K562 (cell line): ENCODE results near the gene KCTD18. TPM values are rescaled to one million over a fixed set of nuclear protein-coding genes. Genes with fewer than 3 reads are reported as not detected.

Source experiments
- ATAC-seq: fragments of 200-7000 bp; cut with Tn5 transposase; 3 replicates; pipeline ENCODE4 v1.9.1; 2020; ENCODE audit warnings: moderate library complexity
- BruUV-seq: library from RNA; stranded (reverse); fragments of 400-500 nt; replicated peaks from 2 replicates; lab custom pipeline; 2021; lab: Mats Ljungman, UMichigan
- CTCF ChIA-PET: fragments of 300-600 bp; formaldehyde crosslinking; extraction: SDS; loops from one replicate; lab custom pipeline; 2021; ENCODE audit warnings: low intra/inter-chr PET ratio; lab: Yijun Ruan, JAX
- POLR2A ChIA-PET: fragments of 300-600, 350-650 bp; sonication (Branson Sonifier 250); formaldehyde crosslinking; extraction: SDS; loops from one replicate; lab custom pipeline; 2021; ENCODE audit warnings: antibody characterized with exemption, inconsistent platforms; lab: Yijun Ruan, JAX
- DNase-seq, 4 experiments: peaks; one replicate each; pipeline versions ENCODE4 v3.0.0 to v3.0.0-alpha.2; 2011 to 2018; ENCODE audit warnings: low spot score in 3 of 4, mixed read lengths in 3 of 4; ENCODE audit errors: extremely low read depth in 1 of 4
- FAIRE-seq: peaks from 2 replicates; lab custom pipeline; 2011; peaks lifted over from hg19 to GRCh38; lab: Jason Lieb, UNC
- H2AFZ ChIP-seq: 2 replicates; pipeline ENCODE4 v1.6.0; 2011; ENCODE audit warnings: low read depth, low read length, control low read depth, inconsistent platforms
- H3K27ac ChIP-seq: fragments of 200-600 bp; 3 replicates; pipeline ENCODE4 v1.8.0; 2011; ENCODE audit warnings: low read depth, mild to moderate bottlenecking, control low read depth, inconsistent platforms, low read length, moderate library complexity, mixed read lengths; ENCODE audit errors: extremely low read depth
- H3K27me3 ChIP-seq, 2 experiments: fragments of 300-600 bp in 1 of 2; 2 replicates in 1 of 2; 3 replicates in 1 of 2; pipeline versions ENCODE4 v1.6.0 to v1.8.0; 2011; ENCODE audit warnings: inconsistent platforms in 2 of 2, low read length in 2 of 2, mild to moderate bottlenecking in 1 of 2, mixed read lengths in 1 of 2, moderate library complexity in 1 of 2; ENCODE audit not compliant: control insufficient read depth in 2 of 2, insufficient read depth in 2 of 2
- H3K36me3 ChIP-seq: fragments of 300-600 bp; 3 replicates; pipeline ENCODE4 v1.8.0; 2011; ENCODE audit warnings: mild to moderate bottlenecking, low read length, inconsistent platforms; ENCODE audit not compliant: control insufficient read depth, insufficient read depth
- H3K4me1 ChIP-seq, 2 experiments: fragments of 200-600 bp in 1 of 2; replicated peaks in 1 of 2; 2 replicates in 1 of 2; 3 replicates in 1 of 2; pipeline versions ENCODE4 v1.5.1 to v1.8.0; 2011; ENCODE audit warnings: inconsistent platforms in 2 of 2, low read length in 2 of 2, mild to moderate bottlenecking in 1 of 2, mixed read lengths in 1 of 2, moderate library complexity in 1 of 2; ENCODE audit not compliant: control insufficient read depth in 2 of 2, insufficient read depth in 2 of 2
- H3K4me2 ChIP-seq: 2 replicates; pipeline ENCODE4 v1.6.1; 2011; ENCODE audit warnings: low read length, control low read depth, inconsistent platforms, mixed read lengths; ENCODE audit not compliant: insufficient read depth
- H3K4me3 ChIP-seq: fragments of 200-600 bp; sonication (generic), shearing (Covaris generic); 2 replicates; pipeline ENCODE4 v1.5.1; 2016; ENCODE audit warnings: control low read depth, inconsistent platforms
- H3K79me2 ChIP-seq: fragments of 200-600 bp; 3 replicates; pipeline ENCODE4 v1.8.0; 2011; ENCODE audit warnings: low read length, inconsistent platforms; ENCODE audit not compliant: control insufficient read depth, insufficient read depth
- H3K9ac ChIP-seq, 2 experiments: 2 replicates each; pipeline versions ENCODE4 v1.6.0 to v1.6.1; 2011; ENCODE audit warnings: low read depth in 2 of 2, low read length in 2 of 2, control low read depth in 1 of 2, inconsistent platforms in 1 of 2, mild to moderate bottlenecking in 1 of 2, mixed read lengths in 1 of 2; ENCODE audit not compliant: insufficient read depth in 1 of 2
- H3K9me1 ChIP-seq: one replicate; pipeline ENCODE4 v1.6.0; 2011; ENCODE audit warnings: inconsistent platforms, mild to moderate bottlenecking, low read length, moderate library complexity; ENCODE audit not compliant: control insufficient read depth, insufficient read depth
- H3K9me3 ChIP-seq: replicated peaks from 2 replicates; pipeline ENCODE4 v1.5.1; 2011; ENCODE audit warnings: low read depth, low read length, inconsistent platforms; ENCODE audit not compliant: control insufficient read depth, insufficient read depth
- H4K20me1 ChIP-seq: replicated peaks from 2 replicates; pipeline ENCODE4 v1.6.1; 2011; ENCODE audit warnings: low read length, inconsistent platforms, mixed read lengths; ENCODE audit not compliant: control insufficient read depth, insufficient read depth
- ATF1 ChIP-seq, 2 experiments: fragments of 450-650 bp in 1 of 2; IDR thresholded peaks; 2 replicates each; pipeline ENCODE4 v1.6.1; 2016; ENCODE audit warnings: missing compliant biosample characterization in 1 of 2, missing genetic modification characterization in 1 of 2
- CHD2 ChIP-seq: IDR thresholded peaks from 2 replicates; pipeline ENCODE4 v1.6.1; 2011; ENCODE audit warnings: low read depth, low read length
- PHF20 ChIP-seq: fragments of 450-650 bp; IDR thresholded peaks from 2 replicates; pipeline ENCODE4 v1.6.1; 2018; ENCODE audit not compliant: partially characterized antibody
- ZNF316 ChIP-seq: fragments of 450-650 bp; IDR thresholded peaks from 2 replicates; pipeline ENCODE4 v1.6.1; 2016
- ZNF707 ChIP-seq: fragments of 250-450 bp; sonication (Bioruptor Pico); conservative IDR thresholded peaks from 2 replicates; pipeline ENCODE4 v1.8.0; 2022; ENCODE audit warnings: inconsistent platforms, mild to moderate bottlenecking, moderate library complexity
- WGBS: fragments of 100-300 bp; shearing (Covaris generic); methylation state at CpG from one replicate; pipeline ENCODE4 v1.1.6; 2016; ENCODE audit warnings: low coverage, mixed read lengths; ENCODE audit not compliant: insufficient coverage; ENCODE audit errors: missing lambda C conversion rate; 5-methylcytosine and 5-hydroxymethylcytosine counted together
- in situ Hi-C: fragments of 300-500 bp; cut with MboI; formaldehyde crosslinking; loops from 4 replicates; pipeline ENCODE4 v1.15.0; 2018; ENCODE audit warnings: inconsistent platforms, mixed read lengths
- intact Hi-C: fragments of 100-400 bp; cut with micrococcal nuclease; formaldehyde crosslinking; loops from 2 replicates; pipeline ENCODE4 v1.14.2; 2022
- polyA plus RNA-seq, 8 experiments: library from polyadenylated mRNA; depleted of rRNA in 4 of 8; stranded (reverse) in 5 of 8; unstranded in 3 of 8; fragments of >200 nt; fragmentation: Nextera tagmentation in 2 of 8; fragmentation: Illumina TruSeq in 1 of 8; extraction: Ambion mirVana in 2 of 8; extraction: Trizol in 1 of 8; gene quantifications; 2 replicates each; pipeline versions ENCODE4 v1.2.1 to v1.2.3, GENCODE V29; 2011 to 2014; ENCODE audit warnings: inconsistent platforms in 1 of 8, missing spikeins in 1 of 8
- total RNA-seq, 7 experiments: library from RNA; depleted of rRNA in 6 of 7; stranded (reverse); fragments of >200 nt in 6 of 7; fragmentation: Illumina TruSeq in 2 of 7; extraction: Trizol in 2 of 7; gene quantifications; 2 replicates each; pipeline versions ENCODE4 v1.2.1 to v1.2.3, GENCODE V29; 2011 to 2021; ENCODE audit warnings: low replicate concordance in 1 of 7

KCTD18 gene
- total and polyA plus RNA-seq, 9 of the 15 experiments (the other 6 are each of a cell fraction or from before 2014, with no cell fraction given), result 0.39 to 5.4 (median 3.8) TPM

DNA sequence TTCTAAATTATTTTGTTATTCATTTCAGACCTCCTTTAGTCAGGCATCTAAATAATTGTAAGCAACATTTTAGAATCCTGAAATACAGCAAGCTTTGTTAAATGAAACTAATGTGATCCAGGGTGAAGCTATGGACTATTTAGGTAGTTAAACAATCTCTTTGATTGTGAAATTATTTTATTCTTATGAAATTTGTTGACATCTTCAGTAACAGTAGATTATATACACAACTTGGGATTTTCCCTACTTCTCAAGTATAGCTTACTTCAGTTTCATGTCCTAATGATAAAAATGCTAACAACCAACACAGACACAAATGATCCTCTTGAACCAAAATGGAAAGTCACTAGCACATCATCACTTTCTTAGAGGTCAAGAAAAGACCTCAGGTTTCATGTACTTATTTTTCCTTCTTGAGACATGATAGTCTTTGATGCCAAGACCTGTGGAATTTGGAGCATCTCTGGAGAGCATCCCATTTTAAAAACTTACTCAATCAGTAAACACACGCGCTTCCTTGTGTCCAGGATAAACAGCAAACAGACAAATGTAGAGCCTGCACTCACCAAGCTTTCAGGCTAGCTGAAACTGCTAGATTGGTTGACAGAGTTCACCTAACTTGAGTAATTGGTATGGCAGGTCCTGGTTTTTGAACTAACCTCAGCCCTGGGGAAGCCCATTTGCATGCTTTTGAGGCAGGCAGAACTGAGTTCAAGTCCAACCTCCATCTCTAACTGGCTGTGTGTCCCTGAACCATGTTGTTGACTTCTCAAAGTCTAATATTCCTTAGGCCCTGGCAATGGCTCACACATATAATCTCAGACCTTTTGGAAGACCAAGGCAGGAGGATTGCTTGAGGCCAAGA is 47.8 kb downstream of the KCTD18 start:
- Histone ChIP-seq H2AFZ (no peak overlapping the region), H4K20me1 (no peaks in the 10 kb centered on the region), H3K27me3 (no peaks in the 10 kb centered on the region), H3K36me3 (no peaks in the 10 kb centered on the region; the same call in 2 of the 3 replicates)
- no peak for DNase-seq
- TF ChIP-seq PHF20, result no peak
- TF ChIP-seq, all 486 proteins: peak for 0
- H3K27ac ChIP-seq, result no peak overlapping the region
- ATAC-seq (no peak), FAIRE-seq (no peak)
- ChIA-PET POLR2A (no interaction called here), CTCF (no interaction called here)
- no peaks in the 10 kb centered on the region for H3K4me1 ChIP-seq
- H3K4me3 ChIP-seq, result no peak overlapping the region
- H3K4me2 ChIP-seq, result no peak overlapping the region
- no peaks in the 10 kb centered on the region for H3K9me3 ChIP-seq
- H3K9ac ChIP-seq, result no peak overlapping the region
- WGBS, result 100% methylated on average over 2 of the region's 2 CpGs
- no TSS peak for BruUV-seq
- no peaks in the 10 kb centered on the region for H3K79me2 ChIP-seq
- in situ Hi-C loops, result no loop called here
- intact Hi-C loops, result no loop called here
- no peaks in the 10 kb centered on the region for H3K9me1 ChIP-seq

DNA sequence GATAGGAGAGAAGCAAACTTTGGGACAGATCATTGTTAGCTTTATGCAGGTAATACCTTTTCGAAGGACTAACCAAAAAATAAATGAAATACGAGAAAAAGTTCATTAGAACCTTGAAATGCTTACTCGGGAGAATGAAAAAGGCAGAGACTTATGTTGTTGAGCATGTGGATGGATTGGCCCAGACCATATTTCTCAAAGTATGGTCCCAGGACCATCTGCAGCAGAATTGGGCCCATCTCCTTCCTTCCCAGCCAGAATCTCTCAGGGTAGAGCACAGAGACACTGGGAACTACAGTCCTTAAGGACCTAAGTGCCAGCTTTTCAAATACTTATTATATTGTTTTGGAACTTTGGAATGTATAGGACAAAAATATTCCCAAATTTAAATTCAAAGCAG is 50.8 kb downstream of the KCTD18 start:
- CTCF ChIA-PET, result no interaction called here
- BruUV-seq, result no TSS peak
- intact Hi-C loops, result no loop called here

More for the DNA sequence above, 50.8 kb downstream of the KCTD18 start:
- POLR2A ChIA-PET, result no interaction called here
- Histone ChIP-seq H3K9me3 (no peaks in the 10 kb centered on the region), H3K27ac (no peak overlapping the region), H3K4me2 (no peak overlapping the region), H3K9ac (no peak overlapping the region)
- DNase-seq, result no peak
- in situ Hi-C loops, result no loop called here
- no peak for TF ChIP-seq ATF1 (CRISPR knock-in tag; IDR thresholded peaks at IDR 0.05)
- TF ChIP-seq ATF1 (tag; IDR thresholded peaks at IDR 0.05), result no peak
- TF ChIP-seq ZNF316, result 0 out of 2 replicates have a peak, but pooled peaks have one; percentile 2
- no peak for TF ChIP-seq ZNF707 (CRISPR knock-in tag)
- TF ChIP-seq CHD2, result no peak
- TF ChIP-seq, all 486 proteins: peak for 1
- Histone ChIP-seq H4K20me1 (no peaks in the 10 kb centered on the region), H2AFZ (no peak overlapping the region), H3K4me1 (peaks cover 0 to 9% of the 10 kb centered on the region in 2 experiments; a peak in 3 of 5 replicates), H3K9me1 (no peaks in the 10 kb centered on the region), H3K79me2 (no peaks in the 10 kb centered on the region), H3K4me3 (no peak overlapping the region), H3K27me3 (no peaks in the 10 kb centered on the region), H3K36me3 (no peaks in the 10 kb centered on the region; the same call in 2 of the 3 replicates)
- WGBS, result 49% methylated on average over 3 of the region's 3 CpGs
- ATAC-seq (no peak), FAIRE-seq (no peak)
